HEK293 (cell line): Measurements from ENCODE around the gene TBC1D5.
A peak's percentile ranks its signal among the peaks of the same experiment; 100 is the strongest.

Experiments used
- CTCF ChIA-PET: fragments of 350-600 bp; formaldehyde crosslinking; extraction: SDS; loops from one replicate; lab custom pipeline; 2021; ENCODE audit warnings: antibody characterized with exemption; lab: Yijun Ruan, JAX
- POLR2A ChIA-PET: fragments of 300-600 bp; formaldehyde crosslinking; extraction: SDS; loops from one replicate; lab custom pipeline; 2020; ENCODE audit warnings: antibody characterized with exemption, inconsistent platforms; lab: Yijun Ruan, JAX
- H3K27ac ChIP-seq: fragments of 200-500 bp; sonication (Bioruptor generic); 2 replicates; pipeline ENCODE4 v1.5.1; 2014; ENCODE audit warnings: low read depth, low read length, control low read depth, inconsistent platforms; ENCODE audit errors: extremely low read depth
- H3K36me3 ChIP-seq, 2 experiments: fragments of 200-500 bp in 1 of 2; sonication (Bioruptor generic) in 1 of 2; 1 replicate in 1 of 2; 2 replicates in 1 of 2; pipeline ENCODE4 v1.5.1; 2014 to 2017; ENCODE audit warnings: inconsistent platforms in 2 of 2, low read length in 2 of 2; ENCODE audit not compliant: control insufficient read depth in 2 of 2, insufficient read depth in 1 of 2
- H3K4me1 ChIP-seq: fragments of 200-500 bp; sonication (Bioruptor generic); 2 replicates; pipeline ENCODE4 v1.5.1; 2014; ENCODE audit warnings: mild to moderate bottlenecking, low read length, inconsistent platforms; ENCODE audit not compliant: control insufficient read depth, insufficient read depth
- H3K4me3 ChIP-seq: 2 replicates; pipeline ENCODE4 v1.5.1; 2011; ENCODE audit warnings: low read depth, mild to moderate bottlenecking, control low read depth, low read length, moderate library complexity
- H3K9me3 ChIP-seq: fragments of 200-500 bp; sonication (Bioruptor generic); 2 replicates; pipeline ENCODE4 v1.5.1; 2014; ENCODE audit warnings: low read depth, low read length, inconsistent platforms; ENCODE audit not compliant: control insufficient read depth, insufficient read depth
- BCL11B ChIP-seq: fragments of 450-650 bp; formaldehyde crosslinking; IDR thresholded peaks from 2 replicates; pipeline ENCODE4 v1.5.1; 2016; ENCODE audit warnings: low read depth, missing biosample characterization, missing genetic modification characterization
- FEZF1 ChIP-seq: fragments of 450-650 bp; formaldehyde crosslinking; IDR thresholded peaks from 2 replicates; pipeline ENCODE4 v1.5.1; 2016; ENCODE audit warnings: missing biosample characterization, missing genetic modification characterization
- GFI1B ChIP-seq: fragments of 450-650 bp; formaldehyde crosslinking; IDR thresholded peaks from 2 replicates; pipeline ENCODE4 v1.5.1; 2016; ENCODE audit warnings: missing biosample characterization, missing genetic modification characterization
- MZF1 ChIP-seq: fragments of 450-650 bp; formaldehyde crosslinking; IDR thresholded peaks from 2 replicates; pipeline ENCODE4 v1.5.1; 2017; ENCODE audit warnings: missing biosample characterization, missing genetic modification characterization, borderline replicate concordance
- PRDM1 ChIP-seq: fragments of 450-650 bp; formaldehyde crosslinking; IDR thresholded peaks from 2 replicates; pipeline ENCODE4; 2016; ENCODE audit warnings: missing biosample characterization, missing genetic modification characterization
- ZBTB1 ChIP-seq: fragments of 450-650 bp; formaldehyde crosslinking; IDR thresholded peaks from 2 replicates; pipeline ENCODE4 v1.5.1; 2016; ENCODE audit warnings: missing biosample characterization, missing genetic modification characterization
- ZNF10 ChIP-seq: fragments of 450-650 bp; formaldehyde crosslinking; IDR thresholded peaks from 2 replicates; pipeline ENCODE4 v1.5.1; 2017; ENCODE audit warnings: missing biosample characterization, missing genetic modification characterization
- ZNF221 ChIP-seq: fragments of 450-650 bp; formaldehyde crosslinking; IDR thresholded peaks from 2 replicates; pipeline ENCODE4 v1.5.1; 2017; ENCODE audit warnings: missing biosample characterization, missing genetic modification characterization, borderline replicate concordance
- ZNF366 ChIP-seq: fragments of 450-650 bp; formaldehyde crosslinking; conservative IDR thresholded peaks from 2 replicates; pipeline ENCODE4 v1.5.1; 2016; ENCODE audit warnings: missing biosample characterization, missing genetic modification characterization
- ZNF423 ChIP-seq: fragments of 450-650 bp; formaldehyde crosslinking; IDR thresholded peaks from 2 replicates; pipeline ENCODE4 v1.5.1; 2016; ENCODE audit warnings: missing biosample characterization, missing genetic modification characterization
- ZNF561 ChIP-seq: fragments of 450-650 bp; IDR thresholded peaks from 2 replicates; pipeline ENCODE4 v1.5.1; 2018; ENCODE audit warnings: missing biosample characterization, missing genetic modification characterization, borderline replicate concordance
- ZNF596 ChIP-seq: fragments of 450-650 bp; IDR thresholded peaks from 2 replicates; pipeline ENCODE4 v1.5.0; 2018; ENCODE audit warnings: missing biosample characterization, mild to moderate bottlenecking, missing genetic modification characterization, moderate library complexity
- ZNF600 ChIP-seq: fragments of 450-650 bp; formaldehyde crosslinking; IDR thresholded peaks from 2 replicates; pipeline ENCODE4 v1.5.1; 2016; ENCODE audit warnings: missing biosample characterization, missing genetic modification characterization
- ZNF629 ChIP-seq: fragments of 450-650 bp; formaldehyde crosslinking; IDR thresholded peaks from 2 replicates; pipeline ENCODE4 v1.5.1; 2017; ENCODE audit warnings: missing biosample characterization, missing genetic modification characterization
- ZNF843 ChIP-seq: fragments of 450-650 bp; formaldehyde crosslinking; IDR thresholded peaks from 2 replicates; pipeline ENCODE4 v1.5.1; 2016; ENCODE audit warnings: missing biosample characterization, missing genetic modification characterization
- ZSCAN30 ChIP-seq: fragments of 450-650 bp; IDR thresholded peaks from 2 replicates; pipeline ENCODE4 v1.5.1; 2018; ENCODE audit warnings: missing biosample characterization, mild to moderate bottlenecking, missing genetic modification characterization, moderate library complexity
- ZXDB ChIP-seq: fragments of 450-650 bp; formaldehyde crosslinking; IDR thresholded peaks from 2 replicates; pipeline ENCODE4 v1.5.1; 2016; ENCODE audit warnings: missing biosample characterization, missing genetic modification characterization
- TF ChIP-seq, protein P1 (sequence below): fragments of 450-650 bp; formaldehyde crosslinking; IDR thresholded peaks from 2 replicates; pipeline ENCODE4 v1.5.1; 2017; ENCODE audit warnings: missing biosample characterization, missing genetic modification characterization
- TF ChIP-seq, protein P2 (sequence below): fragments of 450-650 bp; formaldehyde crosslinking; IDR thresholded peaks from 2 replicates; pipeline ENCODE4 v1.5.1; 2016; ENCODE audit warnings: missing biosample characterization, missing genetic modification characterization
- TF ChIP-seq, protein P3 (sequence below): fragments of 450-650 bp; IDR thresholded peaks from 2 replicates; pipeline ENCODE4 v1.5.1; 2018; ENCODE audit warnings: missing biosample characterization, mild to moderate bottlenecking, missing genetic modification characterization
- TF ChIP-seq, protein P4 (sequence below): fragments of 450-650 bp; formaldehyde crosslinking; IDR thresholded peaks from 2 replicates; pipeline ENCODE4 v1.5.1; 2017; ENCODE audit warnings: missing biosample characterization, missing genetic modification characterization
- TF ChIP-seq, protein P5 (sequence below): fragments of 450-650 bp; formaldehyde crosslinking; IDR thresholded peaks from 2 replicates; pipeline ENCODE4 v1.5.1; 2016; ENCODE audit warnings: missing biosample characterization, missing genetic modification characterization

The TBC1D5 gene

DNA sequence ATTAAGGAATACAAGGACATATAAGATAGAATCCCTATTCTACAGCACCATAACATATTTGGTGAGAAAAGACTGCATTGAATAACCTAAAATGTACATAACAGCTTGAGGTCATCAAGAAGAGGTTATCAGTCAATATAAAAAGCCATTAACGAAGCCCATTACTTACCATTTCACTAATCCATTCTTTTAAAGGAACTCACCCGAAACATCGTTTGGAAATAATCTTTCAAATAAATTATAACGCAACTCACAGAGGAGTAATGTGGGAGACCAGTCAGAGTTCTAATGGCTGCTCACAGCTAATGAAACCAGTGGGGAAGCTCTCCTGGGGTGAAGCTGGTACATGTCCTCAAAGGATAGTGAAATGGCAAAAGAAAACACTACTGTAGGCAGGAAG is 188.4 kb downstream of the TBC1D5 start (continued):
- TF ChIP-seq GFI1B = 0 out of 2 replicates have a peak, but pooled peaks have one; percentile 35
- TF ChIP-seq ZNF423 (tag by site-specific recombination) = peak; percentile 61; the same call in 1 of the 2 replicates
- peak; percentile 46; the same call in 1 of the 2 replicates for TF ChIP-seq ZNF596 (tag by site-specific recombination)
- TF ChIP-seq, protein P1, sequence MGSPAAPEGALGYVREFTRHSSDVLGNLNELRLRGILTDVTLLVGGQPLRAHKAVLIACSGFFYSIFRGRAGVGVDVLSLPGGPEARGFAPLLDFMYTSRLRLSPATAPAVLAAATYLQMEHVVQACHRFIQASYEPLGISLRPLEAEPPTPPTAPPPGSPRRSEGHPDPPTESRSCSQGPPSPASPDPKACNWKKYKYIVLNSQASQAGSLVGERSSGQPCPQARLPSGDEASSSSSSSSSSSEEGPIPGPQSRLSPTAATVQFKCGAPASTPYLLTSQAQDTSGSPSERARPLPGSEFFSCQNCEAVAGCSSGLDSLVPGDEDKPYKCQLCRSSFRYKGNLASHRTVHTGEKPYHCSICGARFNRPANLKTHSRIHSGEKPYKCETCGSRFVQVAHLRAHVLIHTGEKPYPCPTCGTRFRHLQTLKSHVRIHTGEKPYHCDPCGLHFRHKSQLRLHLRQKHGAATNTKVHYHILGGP = peak; percentile 53; the same call in 1 of the 2 replicates
- peak; percentile 12; the same call in 1 of the 2 replicates for TF ChIP-seq MZF1 (tag by site-specific recombination)
- peak; percentile 49 for TF ChIP-seq ZSCAN30 (tag by site-specific recombination)
- TF ChIP-seq ZNF221 (tag by site-specific recombination) = no peak
- TF ChIP-seq FEZF1 (tag by site-specific recombination) = peak; percentile 95
- no peak for TF ChIP-seq ZNF366 (tag by site-specific recombination)
- no peak for TF ChIP-seq ZNF10
- 0 out of 2 replicates have a peak, but pooled peaks have one; percentile 18 for TF ChIP-seq PRDM1 (tag by site-specific recombination)
- TF ChIP-seq, all 188 proteins: peak for 24

DNA sequence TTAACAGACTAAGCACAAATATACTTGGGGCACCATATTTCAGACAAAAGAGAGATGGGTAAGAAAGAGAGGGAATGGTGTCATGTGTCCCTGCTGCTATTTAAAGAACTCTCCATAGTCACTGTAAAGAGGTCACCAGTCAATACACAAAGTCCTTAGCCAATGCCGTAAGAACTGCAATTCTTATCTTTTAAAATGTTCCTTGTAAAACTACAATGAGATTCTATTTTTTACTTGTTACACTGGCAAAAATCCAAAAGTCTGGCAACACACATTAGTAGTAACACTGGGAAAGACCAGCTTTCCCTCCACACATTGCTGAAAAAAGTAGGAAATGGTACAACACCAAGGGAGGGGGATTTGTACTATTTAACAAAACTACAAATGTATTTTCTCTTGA is 189.4 kb downstream of the TBC1D5 start:
- Histone ChIP-seq H3K4me1 (peaks cover 37% of the 10 kb centered on the region), H3K27ac (peak overlapping the region; percentile 35; the same call in 1 of the 2 replicates), H3K36me3 (no peaks in the 10 kb centered on the region), H3K4me3 (no peak overlapping the region), H3K9me3 (no peaks in the 10 kb centered on the region)
- ChIA-PET CTCF (no interaction called here), POLR2A (no interaction called here)
- TF ChIP-seq ZNF629 (tag by site-specific recombination) (0 out of 2 replicates have a peak, but pooled peaks have one; percentile 12), ZNF561 (no peak), ZNF843 (tag by site-specific recombination) (peak; percentile 41), MZF1 (tag by site-specific recombination) (peak; percentile 70; the same call in 1 of the 2 replicates), ZXDB (peak; percentile 22; the same call in 1 of the 2 replicates), ZNF600 (tag by site-specific recombination) (no peak), ZBTB1 (tag by site-specific recombination) (0 out of 2 replicates have a peak, but pooled peaks have one; percentile 14), ZNF596 (tag by site-specific recombination) (peak; percentile 64), ZNF10 (no peak), FEZF1 (tag by site-specific recombination) (peak; percentile 74), BCL11B (tag by site-specific recombination) (no peak)
- TF ChIP-seq, protein P2, sequence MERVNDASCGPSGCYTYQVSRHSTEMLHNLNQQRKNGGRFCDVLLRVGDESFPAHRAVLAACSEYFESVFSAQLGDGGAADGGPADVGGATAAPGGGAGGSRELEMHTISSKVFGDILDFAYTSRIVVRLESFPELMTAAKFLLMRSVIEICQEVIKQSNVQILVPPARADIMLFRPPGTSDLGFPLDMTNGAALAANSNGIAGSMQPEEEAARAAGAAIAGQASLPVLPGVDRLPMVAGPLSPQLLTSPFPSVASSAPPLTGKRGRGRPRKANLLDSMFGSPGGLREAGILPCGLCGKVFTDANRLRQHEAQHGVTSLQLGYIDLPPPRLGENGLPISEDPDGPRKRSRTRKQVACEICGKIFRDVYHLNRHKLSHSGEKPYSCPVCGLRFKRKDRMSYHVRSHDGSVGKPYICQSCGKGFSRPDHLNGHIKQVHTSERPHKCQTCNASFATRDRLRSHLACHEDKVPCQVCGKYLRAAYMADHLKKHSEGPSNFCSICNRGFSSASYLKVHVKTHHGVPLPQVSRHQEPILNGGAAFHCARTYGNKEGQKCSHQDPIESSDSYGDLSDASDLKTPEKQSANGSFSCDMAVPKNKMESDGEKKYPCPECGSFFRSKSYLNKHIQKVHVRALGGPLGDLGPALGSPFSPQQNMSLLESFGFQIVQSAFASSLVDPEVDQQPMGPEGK (tag by site-specific recombination) = no peak
- TF ChIP-seq, protein P3, sequence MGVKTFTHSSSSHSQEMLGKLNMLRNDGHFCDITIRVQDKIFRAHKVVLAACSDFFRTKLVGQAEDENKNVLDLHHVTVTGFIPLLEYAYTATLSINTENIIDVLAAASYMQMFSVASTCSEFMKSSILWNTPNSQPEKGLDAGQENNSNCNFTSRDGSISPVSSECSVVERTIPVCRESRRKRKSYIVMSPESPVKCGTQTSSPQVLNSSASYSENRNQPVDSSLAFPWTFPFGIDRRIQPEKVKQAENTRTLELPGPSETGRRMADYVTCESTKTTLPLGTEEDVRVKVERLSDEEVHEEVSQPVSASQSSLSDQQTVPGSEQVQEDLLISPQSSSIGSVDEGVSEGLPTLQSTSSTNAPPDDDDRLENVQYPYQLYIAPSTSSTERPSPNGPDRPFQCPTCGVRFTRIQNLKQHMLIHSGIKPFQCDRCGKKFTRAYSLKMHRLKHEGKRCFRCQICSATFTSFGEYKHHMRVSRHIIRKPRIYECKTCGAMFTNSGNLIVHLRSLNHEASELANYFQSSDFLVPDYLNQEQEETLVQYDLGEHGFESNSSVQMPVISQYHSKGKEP (tag by site-specific recombination) = peak; percentile 98
- TF ChIP-seq, protein P4, sequence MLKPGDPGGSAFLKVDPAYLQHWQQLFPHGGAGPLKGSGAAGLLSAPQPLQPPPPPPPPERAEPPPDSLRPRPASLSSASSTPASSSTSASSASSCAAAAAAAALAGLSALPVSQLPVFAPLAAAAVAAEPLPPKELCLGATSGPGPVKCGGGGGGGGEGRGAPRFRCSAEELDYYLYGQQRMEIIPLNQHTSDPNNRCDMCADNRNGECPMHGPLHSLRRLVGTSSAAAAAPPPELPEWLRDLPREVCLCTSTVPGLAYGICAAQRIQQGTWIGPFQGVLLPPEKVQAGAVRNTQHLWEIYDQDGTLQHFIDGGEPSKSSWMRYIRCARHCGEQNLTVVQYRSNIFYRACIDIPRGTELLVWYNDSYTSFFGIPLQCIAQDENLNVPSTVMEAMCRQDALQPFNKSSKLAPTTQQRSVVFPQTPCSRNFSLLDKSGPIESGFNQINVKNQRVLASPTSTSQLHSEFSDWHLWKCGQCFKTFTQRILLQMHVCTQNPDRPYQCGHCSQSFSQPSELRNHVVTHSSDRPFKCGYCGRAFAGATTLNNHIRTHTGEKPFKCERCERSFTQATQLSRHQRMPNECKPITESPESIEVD (tag by site-specific recombination) = peak; percentile 97
- TF ChIP-seq, protein P5, sequence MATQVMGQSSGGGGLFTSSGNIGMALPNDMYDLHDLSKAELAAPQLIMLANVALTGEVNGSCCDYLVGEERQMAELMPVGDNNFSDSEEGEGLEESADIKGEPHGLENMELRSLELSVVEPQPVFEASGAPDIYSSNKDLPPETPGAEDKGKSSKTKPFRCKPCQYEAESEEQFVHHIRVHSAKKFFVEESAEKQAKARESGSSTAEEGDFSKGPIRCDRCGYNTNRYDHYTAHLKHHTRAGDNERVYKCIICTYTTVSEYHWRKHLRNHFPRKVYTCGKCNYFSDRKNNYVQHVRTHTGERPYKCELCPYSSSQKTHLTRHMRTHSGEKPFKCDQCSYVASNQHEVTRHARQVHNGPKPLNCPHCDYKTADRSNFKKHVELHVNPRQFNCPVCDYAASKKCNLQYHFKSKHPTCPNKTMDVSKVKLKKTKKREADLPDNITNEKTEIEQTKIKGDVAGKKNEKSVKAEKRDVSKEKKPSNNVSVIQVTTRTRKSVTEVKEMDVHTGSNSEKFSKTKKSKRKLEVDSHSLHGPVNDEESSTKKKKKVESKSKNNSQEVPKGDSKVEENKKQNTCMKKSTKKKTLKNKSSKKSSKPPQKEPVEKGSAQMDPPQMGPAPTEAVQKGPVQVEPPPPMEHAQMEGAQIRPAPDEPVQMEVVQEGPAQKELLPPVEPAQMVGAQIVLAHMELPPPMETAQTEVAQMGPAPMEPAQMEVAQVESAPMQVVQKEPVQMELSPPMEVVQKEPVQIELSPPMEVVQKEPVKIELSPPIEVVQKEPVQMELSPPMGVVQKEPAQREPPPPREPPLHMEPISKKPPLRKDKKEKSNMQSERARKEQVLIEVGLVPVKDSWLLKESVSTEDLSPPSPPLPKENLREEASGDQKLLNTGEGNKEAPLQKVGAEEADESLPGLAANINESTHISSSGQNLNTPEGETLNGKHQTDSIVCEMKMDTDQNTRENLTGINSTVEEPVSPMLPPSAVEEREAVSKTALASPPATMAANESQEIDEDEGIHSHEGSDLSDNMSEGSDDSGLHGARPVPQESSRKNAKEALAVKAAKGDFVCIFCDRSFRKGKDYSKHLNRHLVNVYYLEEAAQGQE (tag by site-specific recombination) = no peak
